Stomach smooth muscle (tissue), 2 donors: ENCODE results near the gene GPATCH3.
A peak's percentile ranks its signal among the peaks of the same experiment; 100 is the strongest.
"Not testable (repeated sequence)": the region's sequence is repeated elsewhere in the genome, so short reads cannot be mapped to it uniquely, and the experiment has no call there.

ENCODE experiments used
- H3K27ac ChIP-seq: one replicate; pipeline ENCODE4 v1.7.0; 2013; ENCODE audit warnings: mild to moderate bottlenecking, low read length, inconsistent platforms
- H3K27me3 ChIP-seq, 2 donors: one replicate each; pipeline ENCODE4 v1.7.0; 2013; ENCODE audit warnings: low read length in 2 of 2; ENCODE audit not compliant: insufficient read depth in 2 of 2, control insufficient read depth in 1 of 2
- H3K36me3 ChIP-seq, 2 donors: one replicate each; pipeline ENCODE4 v1.7.0; 2013; ENCODE audit warnings: low read length in 2 of 2; ENCODE audit not compliant: control insufficient read depth in 2 of 2, insufficient read depth in 2 of 2
- H3K4me1 ChIP-seq: one replicate; pipeline ENCODE4 v1.7.0; 2013; ENCODE audit warnings: low read length; ENCODE audit not compliant: control insufficient read depth, insufficient read depth
- H3K4me3 ChIP-seq, 2 donors: one replicate each; pipeline ENCODE4 v1.7.0; 2013; ENCODE audit warnings: low read length in 2 of 2
- H3K9ac ChIP-seq, 2 donors: one replicate each; pipeline ENCODE4 v1.7.0; 2013; ENCODE audit warnings: low read length in 2 of 2, mild to moderate bottlenecking in 1 of 2
- H3K9me3 ChIP-seq, 2 donors: one replicate each; pipeline ENCODE4 v1.7.0; 2013; ENCODE audit warnings: low read length in 2 of 2; ENCODE audit not compliant: control insufficient read depth in 2 of 2
- donor health status: healthy.
- donor health status: Pancreatic carcinoma.

GPATCH3 gene, protein sequence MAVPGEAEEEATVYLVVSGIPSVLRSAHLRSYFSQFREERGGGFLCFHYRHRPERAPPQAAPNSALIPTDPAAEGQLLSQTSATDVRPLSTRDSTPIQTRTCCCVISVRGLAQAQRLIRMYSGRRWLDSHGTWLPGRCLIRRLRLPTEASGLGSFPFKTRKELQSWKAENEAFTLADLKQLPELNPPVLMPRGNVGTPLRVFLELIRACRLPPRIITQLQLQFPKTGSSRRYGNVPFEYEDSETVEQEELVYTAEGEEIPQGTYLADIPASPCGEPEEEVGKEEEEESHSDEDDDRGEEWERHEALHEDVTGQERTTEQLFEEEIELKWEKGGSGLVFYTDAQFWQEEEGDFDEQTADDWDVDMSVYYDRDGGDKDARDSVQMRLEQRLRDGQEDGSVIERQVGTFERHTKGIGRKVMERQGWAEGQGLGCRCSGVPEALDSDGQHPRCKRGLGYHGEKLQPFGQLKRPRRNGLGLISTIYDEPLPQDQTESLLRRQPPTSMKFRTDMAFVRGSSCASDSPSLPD

DNA sequence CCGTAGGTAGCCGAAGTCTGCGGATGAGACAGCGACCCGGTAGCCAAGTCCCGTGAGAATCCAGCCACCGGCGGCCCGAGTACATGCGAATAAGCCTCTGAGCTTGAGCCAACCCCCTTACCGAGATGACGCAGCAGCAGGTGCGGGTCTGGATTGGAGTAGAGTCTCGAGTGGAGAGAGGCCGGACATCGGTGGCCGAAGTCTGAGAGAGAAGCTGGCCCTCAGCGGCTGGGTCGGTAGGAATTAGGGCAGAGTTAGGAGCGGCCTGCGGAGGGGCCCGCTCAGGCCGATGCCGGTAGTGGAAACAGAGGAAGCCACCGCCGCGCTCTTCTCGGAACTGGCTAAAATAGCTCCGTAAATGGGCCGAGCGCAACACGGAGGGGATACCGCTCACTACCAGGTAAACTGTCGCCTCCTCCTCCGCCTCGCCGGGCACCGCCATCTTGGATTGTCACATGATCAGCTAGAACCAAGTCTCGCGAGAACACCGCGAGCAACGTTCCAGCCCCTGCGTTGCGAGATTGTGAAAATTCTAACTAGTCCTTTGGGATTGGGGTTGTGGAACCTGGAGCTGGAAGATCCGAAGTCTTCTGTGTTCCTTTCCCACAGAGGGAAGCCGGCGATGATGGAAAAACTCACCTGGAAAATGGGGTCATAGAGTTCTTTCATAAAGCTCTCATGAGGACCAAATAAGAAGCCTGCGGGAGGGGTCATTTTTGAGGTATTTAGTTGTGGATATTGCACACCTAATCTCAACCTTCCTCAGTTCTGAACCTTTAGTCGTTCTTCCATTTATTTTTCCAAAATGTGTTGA is at the start of gene GPATCH3:
TSS of gene GPATCH3 (minus strand) at position 467 of the 814 bp plus-strand sequence. CDS start at position 442, 25 bp downstream.
- peak within 1 kb of the TSS; percentile 93 to 99 for H3K4me3 ChIP-seq
- H3K9me3 ChIP-seq = no peaks in the 10 kb centered on the region
- H3K27me3 ChIP-seq = no peaks in the 10 kb centered on the region
- H3K4me1 ChIP-seq = peaks cover 21% of the 10 kb centered on the region
- H3K36me3 ChIP-seq = peaks cover 11 to 13% of the 10 kb centered on the region in 2 donors
- peak within 1 kb of the TSS; percentile 92 to 96 for H3K9ac ChIP-seq
- H3K27ac ChIP-seq = peak within 1 kb of the TSS; percentile 87

GRCh38 chr1:26949926-26950319 is 49.7 kb upstream of the GPATCH3 start:
- H3K27me3 ChIP-seq = no peaks in the 10 kb centered on the region
- H3K4me3 ChIP-seq = no peak overlapping the region
- no peaks in the 10 kb centered on the region for H3K4me1 ChIP-seq
- peaks cover 10 to 18% of the 10 kb centered on the region in 2 donors for H3K36me3 ChIP-seq
- no peaks in the 10 kb centered on the region for H3K9me3 ChIP-seq
- H3K9ac ChIP-seq = no peak overlapping the region
- no peak overlapping the region for H3K27ac ChIP-seq

DNA sequence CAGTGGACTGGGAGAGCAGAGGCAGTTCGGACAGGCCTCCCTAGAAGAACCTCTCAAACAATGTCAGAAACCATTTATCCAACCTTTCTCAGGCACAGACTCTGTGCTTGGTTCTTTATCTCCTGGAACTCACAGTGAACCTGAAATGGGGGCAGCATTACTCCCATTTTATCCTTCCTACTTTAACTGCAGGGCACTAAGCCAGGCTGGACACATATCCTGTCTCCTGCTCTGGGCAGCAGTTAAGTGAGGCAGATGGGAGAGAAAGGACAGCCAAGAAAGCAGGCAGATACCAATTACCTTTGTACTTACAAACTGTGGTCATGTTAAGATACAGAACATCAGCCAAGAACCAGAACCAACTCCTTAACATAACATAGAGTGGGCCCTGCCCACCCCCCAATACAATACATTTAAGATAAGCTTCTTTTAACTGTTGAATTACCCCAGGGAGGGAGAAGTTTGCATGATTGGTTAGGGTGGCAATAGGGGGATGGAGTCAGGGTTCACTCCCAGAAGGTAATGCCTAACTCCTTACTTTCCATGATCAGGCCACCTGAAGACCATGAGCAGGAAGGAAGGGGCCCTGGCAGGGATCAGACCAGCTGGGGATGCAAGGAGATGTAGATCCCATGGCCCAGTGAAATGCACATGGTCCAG is 49.1 kb upstream of the GPATCH3 start:
- H3K27ac ChIP-seq = no peak overlapping the region
- H3K36me3 ChIP-seq = peaks cover 10 to 19% of the 10 kb centered on the region in 2 donors
- no peak overlapping the region for H3K4me3 ChIP-seq

DNA sequence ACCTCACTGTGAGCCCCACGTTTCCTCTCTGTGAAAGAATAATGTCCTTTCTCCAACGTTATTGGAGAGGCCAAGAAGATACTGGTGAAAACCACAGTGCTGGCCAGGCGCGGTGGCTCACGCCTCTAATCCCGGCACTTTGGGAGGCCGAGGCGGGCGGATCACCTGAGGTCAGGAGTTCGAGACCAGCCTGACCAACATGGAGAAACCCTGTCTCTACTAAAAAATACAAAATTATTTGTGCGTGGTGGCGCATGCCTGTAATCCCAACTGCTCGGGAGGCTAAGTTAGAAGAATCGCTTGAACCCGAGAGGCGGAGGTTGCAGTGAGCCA is 48.4 kb upstream of the GPATCH3 start:
- peaks cover 11 to 22% of the 10 kb centered on the region in 2 donors for H3K36me3 ChIP-seq
- H3K27ac ChIP-seq, H3K9ac ChIP-seq, H3K9me3 ChIP-seq, H3K4me3 ChIP-seq, H3K27me3 ChIP-seq, H3K4me1 ChIP-seq: not testable (repeated sequence)

More for the DNA sequence above, 49.1 kb upstream of the GPATCH3 start:
- Histone ChIP-seq H3K9ac (no peak overlapping the region), H3K9me3 (no peaks in the 10 kb centered on the region), H3K4me1 (no peaks in the 10 kb centered on the region), H3K27me3 (no peaks in the 10 kb centered on the region)

- Histone ChIP-seq H3K9me3 (no peaks in the 10 kb centered on the region), H3K4me1 (no peaks in the 10 kb centered on the region), H3K36me3 (peaks cover 30 to 40% of the 10 kb centered on the region in 2 donors), H3K27ac (no peak overlapping the region), H3K27me3 (no peaks in the 10 kb centered on the region), H3K4me3 (no peak overlapping the region), H3K9ac (no peak overlapping the region)
These were observed 46.0 kb upstream of the GPATCH3 start for GRCh38 chr1:26946270-26946669.

GRCh38 chr1:26945728-26946127 is 45.5 kb upstream of the GPATCH3 start:
- Histone ChIP-seq H3K27me3 (no peaks in the 10 kb centered on the region), H3K36me3 (peaks cover 32 to 42% of the 10 kb centered on the region in 2 donors), H3K4me3 (no peak overlapping the region)

GRCh38 chr1:26945138-26945537 is 44.9 kb upstream of the GPATCH3 start:
- Histone ChIP-seq H3K27ac (no peak overlapping the region), H3K4me3 (no peak overlapping the region)

More at GRCh38 chr1:26945728-26946127, 45.5 kb upstream of the GPATCH3 start:
- H3K9ac ChIP-seq = no peak overlapping the region
- no peak overlapping the region for H3K27ac ChIP-seq
- no peaks in the 10 kb centered on the region for H3K9me3 ChIP-seq
- no peaks in the 10 kb centered on the region for H3K4me1 ChIP-seq

DNA sequence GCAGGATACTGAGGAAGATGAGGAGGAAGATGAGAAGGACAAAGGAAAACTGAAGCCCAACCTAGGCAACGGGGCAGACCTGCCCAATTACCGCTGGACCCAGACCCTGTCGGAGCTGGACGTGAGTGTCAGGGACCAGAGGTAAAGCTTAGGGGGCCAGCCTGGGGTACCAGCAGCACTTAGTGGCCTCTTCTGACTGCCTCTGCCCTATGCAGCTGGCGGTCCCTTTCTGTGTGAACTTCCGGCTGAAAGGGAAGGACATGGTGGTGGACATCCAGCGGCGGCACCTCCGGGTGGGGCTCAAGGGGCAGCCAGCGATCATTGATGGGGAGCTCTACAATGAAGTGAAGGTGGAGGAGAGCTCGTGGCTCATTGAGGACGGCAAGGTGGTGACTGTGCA is 42.4 kb upstream of the GPATCH3 start:
- Histone ChIP-seq H3K9ac (no peak overlapping the region), H3K4me1 (no peaks in the 10 kb centered on the region), H3K27ac (no peak overlapping the region), H3K9me3 (no peaks in the 10 kb centered on the region), H3K27me3 (no peaks in the 10 kb centered on the region), H3K4me3 (no peak overlapping the region), H3K36me3 (peaks cover 32 to 49% of the 10 kb centered on the region in 2 donors)

More at GRCh38 chr1:26945138-26945537, 44.9 kb upstream of the GPATCH3 start:
- no peaks in the 10 kb centered on the region for H3K9me3 ChIP-seq
- H3K4me1 ChIP-seq = no peaks in the 10 kb centered on the region
- H3K9ac ChIP-seq = no peak overlapping the region
- no peaks in the 10 kb centered on the region for H3K27me3 ChIP-seq
- H3K36me3 ChIP-seq = peaks cover 32 to 42% of the 10 kb centered on the region in 2 donors

- Histone ChIP-seq H3K27ac (no peak overlapping the region), H3K4me1 (no peaks in the 10 kb centered on the region), H3K9me3 (no peaks in the 10 kb centered on the region), H3K27me3 (no peaks in the 10 kb centered on the region), H3K4me3 (no peak overlapping the region), H3K36me3 (peaks cover 32 to 44% of the 10 kb centered on the region in 2 donors), H3K9ac (no peak overlapping the region)
These were observed 41.0 kb upstream of the GPATCH3 start for GRCh38 chr1:26941311-26941710.

- H3K9ac ChIP-seq = no peak overlapping the region
- no peaks in the 10 kb centered on the region for H3K4me1 ChIP-seq
- H3K4me3 ChIP-seq = no peak overlapping the region
- H3K27me3 ChIP-seq = no peaks in the 10 kb centered on the region
- H3K9me3 ChIP-seq = no peaks in the 10 kb centered on the region
- peaks cover 26 to 34% of the 10 kb centered on the region in 2 donors for H3K36me3 ChIP-seq
- H3K27ac ChIP-seq = no peak overlapping the region
These were observed 38.4 kb upstream of the GPATCH3 start for GRCh38 chr1:26938659-26939025.
